Measurements from ENCODE around the gene AFAP1L2.

AFAP1L2 gene

DNA sequence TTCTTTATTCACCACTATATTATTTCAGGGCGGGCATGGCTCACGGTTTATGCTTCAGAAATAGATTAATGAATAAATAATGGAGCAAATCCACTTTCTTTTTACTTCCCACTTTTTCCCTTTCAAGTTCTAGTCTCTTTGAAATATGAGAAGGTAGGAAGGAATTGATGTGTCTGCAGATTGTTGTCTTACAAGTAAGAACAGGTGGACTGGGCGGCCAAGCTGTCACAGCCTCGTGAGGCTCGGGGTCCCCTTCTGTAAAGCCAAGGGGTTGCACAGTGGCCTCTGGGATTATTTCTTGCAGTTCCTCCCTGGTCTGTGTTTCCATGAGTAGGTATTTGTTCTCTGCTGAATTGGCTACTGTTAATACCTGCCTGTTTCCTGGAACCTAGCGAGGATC, 154.1 kb downstream of the AFAP1L2 start:
- no peaks in the 10 kb centered on the region for H3K4me1 ChIP-seq (ENCODE audit: insufficient read depth, low read length)
- H2AFZ ChIP-seq (ENCODE audit: low read depth, low read length): no peak overlapping the region
- no peak for TF ChIP-seq CTCF (IDR thresholded peaks at IDR 0.05; ENCODE audit: borderline replicate concordance, extremely low read depth, low read length, poor library complexity, severe bottlenecking)
- TF ChIP-seq EZH2 (IDR thresholded peaks at IDR 0.05; ENCODE audit: borderline replicate concordance, low read depth, low read length, severe bottlenecking): no peak
- ATAC-seq (ENCODE audit: insufficient read depth, low read depth) (no peak), DNase-seq (no peak)
- H3K27me3 ChIP-seq (ENCODE audit: insufficient read depth, low read length, poor library complexity): peaks cover 3% of the 10 kb centered on the region
- no peak overlapping the region for H3K9ac ChIP-seq (ENCODE audit: low read depth, low read length)
- H3K4me3 ChIP-seq (ENCODE audit: low read depth in 1 of 2, low read length in 2 of 2): no peak overlapping the region
- no peaks in the 10 kb centered on the region for H3K36me3 ChIP-seq (ENCODE audit: insufficient read depth, low read length)
- H3K9me3 ChIP-seq (ENCODE audit: insufficient read depth, low read length, severe bottlenecking): no peaks in the 10 kb centered on the region
- no peaks in the 10 kb centered on the region for H4K20me1 ChIP-seq (ENCODE audit: insufficient read depth, low read length)
- no peak overlapping the region for H3K4me2 ChIP-seq (ENCODE audit: insufficient read depth, low read length)
- H3K79me2 ChIP-seq (ENCODE audit: insufficient read depth, low read length): no peaks in the 10 kb centered on the region
- H3K27ac ChIP-seq (ENCODE audit: low read length): no peak overlapping the region

DNA sequence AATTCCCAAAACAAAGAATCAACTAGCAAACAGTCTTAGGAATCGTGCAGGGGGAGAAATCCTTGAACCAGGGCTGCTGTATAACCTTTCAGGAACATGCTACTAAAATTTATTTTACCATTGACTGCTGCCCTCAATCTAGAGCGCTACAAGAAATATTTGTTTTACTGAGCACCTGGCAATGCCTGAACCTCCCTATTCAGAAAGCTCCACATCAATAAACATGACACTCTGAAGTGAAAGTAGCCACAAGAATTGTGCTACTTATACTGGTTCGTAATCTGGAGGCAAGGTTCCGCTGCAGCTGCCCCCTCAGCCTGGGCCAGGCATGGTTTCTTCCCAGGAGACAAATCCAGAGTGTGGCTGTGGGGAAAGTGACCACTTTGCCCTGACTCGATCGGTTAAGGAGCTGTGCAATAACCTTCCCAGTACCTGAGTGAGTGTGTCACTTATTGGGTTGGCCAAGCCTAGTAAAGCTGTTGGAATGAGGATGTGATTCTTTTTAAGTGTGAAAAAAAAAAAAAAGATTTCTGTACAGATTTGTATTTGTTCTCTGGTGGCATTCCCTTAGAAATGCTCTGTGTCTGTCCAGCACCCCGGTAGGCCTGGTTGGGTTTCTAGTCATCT, 157.5 kb downstream of the AFAP1L2 start:
- no peak for TF ChIP-seq CTCF (IDR thresholded peaks at IDR 0.05; ENCODE audit: borderline replicate concordance, extremely low read depth, low read length, poor library complexity, severe bottlenecking)
- no peak for TF ChIP-seq EZH2 (IDR thresholded peaks at IDR 0.05; ENCODE audit: borderline replicate concordance, low read depth, low read length, severe bottlenecking)
- Histone ChIP-seq H3K4me1 (ENCODE audit: insufficient read depth, low read length) (no peaks in the 10 kb centered on the region), H3K4me2 (ENCODE audit: insufficient read depth, low read length) (no peak overlapping the region), H4K20me1 (ENCODE audit: insufficient read depth, low read length) (no peaks in the 10 kb centered on the region; the same call in 1 of the 2 replicates), H3K9ac (ENCODE audit: low read depth, low read length) (no peak overlapping the region), H3K9me3 (ENCODE audit: insufficient read depth, low read length, severe bottlenecking) (no peaks in the 10 kb centered on the region), H3K27me3 (ENCODE audit: insufficient read depth, low read length, poor library complexity) (peaks cover 22% of the 10 kb centered on the region), H3K4me3 (ENCODE audit: low read depth in 1 of 2, low read length in 2 of 2) (no peak overlapping the region), H3K27ac (ENCODE audit: low read length) (no peak overlapping the region), H3K36me3 (ENCODE audit: insufficient read depth, low read length) (no peaks in the 10 kb centered on the region), H3K79me2 (ENCODE audit: insufficient read depth, low read length) (no peaks in the 10 kb centered on the region), H2AFZ (ENCODE audit: low read depth, low read length) (no peak overlapping the region)
- ATAC-seq (ENCODE audit: insufficient read depth, low read depth): no peak
- no peak for DNase-seq

DNA sequence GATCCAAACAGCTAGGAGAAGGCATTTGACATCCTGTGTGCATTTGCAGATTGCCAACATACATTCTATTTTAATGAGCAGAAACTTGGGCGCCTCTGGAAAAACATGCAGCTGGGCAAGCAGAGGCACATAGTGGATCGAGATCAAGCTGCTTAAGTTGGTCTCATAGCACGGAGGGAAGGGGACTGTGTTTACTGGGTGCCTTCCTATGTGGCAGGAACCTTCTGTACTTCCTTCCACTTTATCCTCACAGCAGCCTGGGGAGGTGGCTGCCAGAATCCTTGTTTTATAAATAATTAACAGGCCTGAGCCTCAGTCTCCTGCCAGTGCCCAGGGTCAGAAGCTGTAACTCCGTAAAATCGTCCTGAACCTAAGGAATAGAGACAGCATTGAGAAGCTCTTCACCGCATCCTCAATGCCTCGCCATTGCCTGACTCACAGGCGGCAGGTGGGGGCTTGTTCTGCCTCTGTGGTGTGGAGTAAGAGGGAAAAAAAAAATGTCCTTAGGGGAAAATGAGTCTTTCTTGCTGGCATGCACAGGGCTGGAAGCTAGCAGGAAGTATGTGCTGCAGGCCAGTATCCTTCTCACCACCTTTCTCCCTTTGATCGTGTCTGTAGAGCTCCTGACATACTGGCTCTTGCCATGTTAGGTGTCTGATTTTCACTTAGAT, 159.0 kb downstream of the AFAP1L2 start:
- Histone ChIP-seq H3K27me3 (ENCODE audit: insufficient read depth, low read length, poor library complexity) (peaks cover 23% of the 10 kb centered on the region), H3K9me3 (ENCODE audit: insufficient read depth, low read length, severe bottlenecking) (no peaks in the 10 kb centered on the region), H4K20me1 (ENCODE audit: insufficient read depth, low read length) (no peaks in the 10 kb centered on the region; the same call in 1 of the 2 replicates), H3K27ac (ENCODE audit: low read length) (no peak overlapping the region), H3K79me2 (ENCODE audit: insufficient read depth, low read length) (no peaks in the 10 kb centered on the region), H3K4me1 (ENCODE audit: insufficient read depth, low read length) (no peaks in the 10 kb centered on the region), H3K9ac (ENCODE audit: low read depth, low read length) (no peak overlapping the region), H3K36me3 (ENCODE audit: insufficient read depth, low read length) (no peaks in the 10 kb centered on the region), H2AFZ (ENCODE audit: low read depth, low read length) (no peak overlapping the region), H3K4me2 (ENCODE audit: insufficient read depth, low read length) (no peak overlapping the region), H3K4me3 (ENCODE audit: low read depth in 1 of 2, low read length in 2 of 2) (no peak overlapping the region)
- ATAC-seq (ENCODE audit: insufficient read depth, low read depth) (no peak), DNase-seq (no peak)
- TF ChIP-seq CTCF (IDR thresholded peaks at IDR 0.05; ENCODE audit: borderline replicate concordance, extremely low read depth, low read length, poor library complexity, severe bottlenecking): no peak
- TF ChIP-seq EZH2 (IDR thresholded peaks at IDR 0.05; ENCODE audit: borderline replicate concordance, low read depth, low read length, severe bottlenecking): no peak

Data from DND-41 (cell line).